Aorta (tissue), 5 donors: ENCODE measurements around the gene CD82. TPM values are rescaled to one million over a fixed set of nuclear protein-coding genes. Genes with fewer than 3 reads are reported as not detected.

Source experiments
- ATAC-seq: fragments of 200-7000 bp; cut with Tn5 transposase; one replicate; pipeline ENCODE4 v1.9.1; 2022; ENCODE audit warnings: moderate library complexity; ENCODE audit not compliant: low FRiP score
- DNase-seq, 2 donors: peaks; one replicate each; pipeline ENCODE4 v3.0.0-alpha.2; 2020
- H3K27ac ChIP-seq, 2 donors: one replicate each; pipeline ENCODE4 v1.5.1; 2013; ENCODE audit warnings: low read length in 2 of 2, mild to moderate bottlenecking in 2 of 2, moderate library complexity in 2 of 2, control low read depth in 1 of 2, inconsistent platforms in 1 of 2, low read depth in 1 of 2
- H3K27me3 ChIP-seq, 2 donors: one replicate each; pipeline ENCODE4 v1.6.1; 2013; ENCODE audit warnings: control low read depth in 1 of 2, low read length in 1 of 2, mild to moderate bottlenecking in 1 of 2, moderate library complexity in 1 of 2; ENCODE audit not compliant: insufficient read depth in 2 of 2, control insufficient read depth in 1 of 2
- H3K36me3 ChIP-seq, 2 donors: one replicate each; pipeline ENCODE4 v1.6.1; 2013; ENCODE audit warnings: control low read depth in 1 of 2, low read length in 1 of 2, mild to moderate bottlenecking in 1 of 2; ENCODE audit not compliant: insufficient read depth in 2 of 2, control insufficient read depth in 1 of 2
- H3K4me1 ChIP-seq, 2 donors: one replicate each; pipeline ENCODE4 v1.6.1; 2013; ENCODE audit warnings: low read length in 2 of 2, control low read depth in 1 of 2, mild to moderate bottlenecking in 1 of 2, moderate library complexity in 1 of 2; ENCODE audit not compliant: insufficient read depth in 2 of 2, control insufficient read depth in 1 of 2
- H3K4me3 ChIP-seq, 2 donors: one replicate each; pipeline ENCODE4 v1.5.1; 2013; ENCODE audit warnings: low read length in 2 of 2, control low read depth in 1 of 2, mild to moderate bottlenecking in 1 of 2
- H3K9me3 ChIP-seq: one replicate; pipeline ENCODE4 v1.6.1; 2013; ENCODE audit warnings: mild to moderate bottlenecking, low read length; ENCODE audit not compliant: control insufficient read depth
- whole genome bisulfite sequencing, 2 donors: extraction: QIAGEN DNeasy Blood & Tissue Kit; methylation state at CpG; one replicate each; pipeline ENCODE4 v1.1.7; 2013; 5-methylcytosine and 5-hydroxymethylcytosine counted together
- intact Hi-C, 2 donors: fragments of 100-400 bp; cut with DNase I; formaldehyde crosslinking; loops; one replicate each; pipeline versions ENCODE4 v1.14.2 to v1.15.0; 2022
- polyA plus RNA-seq, 2 donors: library from polyadenylated mRNA; stranded (reverse); fragments of 200-250 nt; gene quantifications; one replicate each; pipeline ENCODE4 v1.2.3, GENCODE V29; 2013
- total RNA-seq, 2 donors: library from RNA; stranded (reverse); fragmentation: NEBNext Ultra II Directional; extraction: Animal tissue kit (Norgen Biotek cat#: 25700); gene quantifications; one replicate each; pipeline ENCODE4 v1.2.1, GENCODE V29; 2021
- donor health status: healthy with polysubstance abuse.
- donor health status: Bipolar disorder and iron deficiency.
- donor health status: DM: no; HTN: no; CAD: no.
- donor health status: DM: no; HTN: no; CAD: no.
- donor health status: DM: yes; HTN: yes; CAD: no.

The CD82 gene
- total and polyA plus RNA-seq, 4 donors = 21.0 to 64.6 (median 46.1) TPM

DNA sequence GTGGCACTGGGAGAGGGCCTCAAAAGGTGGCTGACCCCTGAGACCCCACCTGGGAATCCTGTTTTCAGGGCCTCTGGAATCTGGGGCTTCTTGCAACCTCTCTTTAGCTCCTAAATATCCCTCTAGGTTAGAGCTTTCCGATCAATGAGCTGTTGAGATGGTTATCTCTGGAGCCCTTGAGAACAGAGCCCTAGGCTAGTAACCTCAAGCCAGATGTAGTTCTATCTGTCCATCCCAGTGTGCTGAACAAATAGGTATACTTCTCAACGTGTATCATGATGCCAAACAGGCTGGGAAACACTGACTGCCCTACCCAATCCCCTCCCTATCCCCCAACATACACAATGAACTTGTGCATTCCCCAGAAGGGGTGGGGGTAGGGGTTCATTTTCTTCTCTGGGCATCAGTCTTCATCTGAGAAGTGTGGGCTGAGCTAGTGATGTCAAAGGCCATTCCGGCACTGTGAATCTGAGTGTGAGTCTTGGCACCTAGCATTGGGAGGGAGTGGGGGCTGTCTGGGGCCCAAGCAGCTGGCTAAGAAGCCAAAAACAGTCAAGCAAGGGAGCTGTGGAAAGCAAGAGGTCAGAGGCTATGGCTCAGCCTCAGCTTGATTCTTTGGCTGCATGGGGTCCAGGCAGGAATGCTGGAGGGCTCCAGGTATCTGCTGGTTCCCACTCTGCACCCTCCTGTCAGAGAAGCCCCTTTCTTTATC, 17.3 kb downstream of the CD82 start:
- Histone ChIP-seq H3K36me3 (no peaks in the 10 kb centered on the region), H3K27ac (no peak overlapping the region), H3K4me3 (no peak overlapping the region), H3K4me1 (no peaks in the 10 kb centered on the region), H3K27me3 (no peaks in the 10 kb centered on the region), H3K9me3 (no peaks in the 10 kb centered on the region)
- ATAC-seq = no peak
- 77 to 81% methylated on average over 3 of the region's 3 CpGs for WGBS, 2 donors
- no peak for DNase-seq
- intact Hi-C loops = no loop called here

DNA sequence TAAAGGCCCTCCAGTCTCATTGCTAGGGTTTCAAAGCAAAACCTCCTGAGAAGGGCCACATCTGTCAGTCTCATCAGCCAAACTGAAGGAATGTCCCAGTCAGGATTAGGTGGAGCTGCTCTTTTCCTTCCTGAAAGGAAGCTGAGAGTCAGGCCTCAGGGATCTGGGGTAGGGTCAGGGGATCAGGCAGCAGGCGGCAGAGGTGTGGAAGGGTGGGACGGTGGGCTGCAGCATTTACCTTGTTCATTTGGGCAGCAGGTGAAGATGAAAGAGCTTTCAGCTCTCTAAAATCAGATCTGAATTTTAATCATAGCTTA, 17.8 kb downstream of the CD82 start:
- intact Hi-C loops = no loop called here
- ATAC-seq (no peak), DNase-seq (no peak)
- H3K36me3 ChIP-seq = no peaks in the 10 kb centered on the region
- H3K4me1 ChIP-seq = no peaks in the 10 kb centered on the region
- H3K27ac ChIP-seq = no peak overlapping the region
- H3K9me3 ChIP-seq = no peaks in the 10 kb centered on the region
- no peak overlapping the region for H3K4me3 ChIP-seq
- WGBS, 2 donors = 98 to 100% methylated on average over 2 of the region's 2 CpGs
- H3K27me3 ChIP-seq = no peaks in the 10 kb centered on the region

DNA sequence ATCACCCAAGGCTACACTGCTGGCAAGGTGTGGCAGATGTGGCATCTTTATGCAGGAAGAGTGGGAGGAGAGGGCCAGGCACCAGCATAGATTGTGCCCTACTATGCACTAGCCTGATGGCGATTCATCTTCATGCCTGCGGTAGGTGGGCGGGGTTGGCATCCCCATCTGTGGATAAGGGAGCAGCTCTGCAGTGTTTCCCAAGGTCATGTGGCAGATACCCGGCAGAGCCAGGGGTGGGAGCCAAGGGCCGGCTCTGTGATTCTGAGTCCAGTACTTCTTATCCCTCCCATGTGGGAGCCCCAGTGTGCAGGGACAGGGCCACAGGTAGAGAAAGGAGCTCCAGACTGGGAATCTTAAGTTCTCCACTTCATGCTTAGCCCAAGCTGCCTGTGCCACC, 20.0 kb downstream of the CD82 start:
- peak overlapping the region in 1 of 2 donors; percentile 22 for H3K27ac ChIP-seq
- H3K4me3 ChIP-seq = no peak overlapping the region
- intact Hi-C loops = no loop called here
- no peak for ATAC-seq
- no peaks in the 10 kb centered on the region for H3K4me1 ChIP-seq
- 41 to 46% methylated on average over 5 of the region's 5 CpGs for WGBS, 2 donors
- H3K27me3 ChIP-seq = no peaks in the 10 kb centered on the region
- no peaks in the 10 kb centered on the region for H3K9me3 ChIP-seq
- no peak for DNase-seq
- H3K36me3 ChIP-seq = no peaks in the 10 kb centered on the region

DNA sequence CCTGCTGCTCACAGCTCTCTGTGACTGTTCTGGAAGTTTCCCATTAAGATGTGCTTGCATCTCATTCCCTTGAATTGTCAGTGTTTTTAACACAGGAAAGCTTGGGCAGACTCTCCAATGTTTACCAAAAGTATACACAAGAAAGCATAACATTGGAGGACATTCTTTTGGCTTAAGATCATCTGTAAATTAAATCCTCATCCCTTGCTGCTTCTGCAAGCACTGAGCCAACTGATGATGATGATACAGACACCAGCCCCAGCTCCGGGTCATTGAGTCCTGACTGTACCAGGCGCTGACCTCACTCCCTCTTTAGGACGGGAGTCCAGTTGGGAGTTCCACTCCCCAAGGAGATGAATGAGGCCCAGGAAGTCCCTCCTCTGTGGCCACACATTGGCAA, 23.8 kb downstream of the CD82 start:
- H3K27ac ChIP-seq = no peak overlapping the region

DNA sequence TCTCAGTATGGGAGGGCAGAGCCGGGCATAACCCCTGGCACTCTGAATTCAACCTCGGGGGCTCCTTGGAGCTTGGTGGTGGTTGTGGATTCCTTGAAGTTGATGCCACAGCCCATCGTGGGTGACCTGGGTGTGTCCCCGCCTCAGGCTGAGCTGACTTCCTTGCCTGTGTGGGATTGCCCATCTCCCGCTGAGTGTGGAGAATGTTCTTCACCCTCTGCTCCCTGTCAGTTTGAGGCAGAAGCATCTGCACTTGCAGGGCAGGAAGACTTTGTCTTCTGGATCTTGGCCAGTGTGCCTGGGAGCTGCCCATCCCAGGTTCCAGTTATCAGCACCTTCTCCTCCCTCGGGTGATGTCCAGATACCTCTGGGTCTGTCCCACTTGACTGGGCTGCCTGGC, 25.3 kb downstream of the CD82 start:
- no peak for DNase-seq
- 74% methylated on average over 6 of the region's 6 CpGs for WGBS, 2 donors
- Histone ChIP-seq H3K4me3 (no peak overlapping the region), H3K27me3 (no peaks in the 10 kb centered on the region), H3K4me1 (no peaks in the 10 kb centered on the region), H3K27ac (no peak overlapping the region), H3K9me3 (no peaks in the 10 kb centered on the region), H3K36me3 (no peaks in the 10 kb centered on the region)
- no peak for ATAC-seq
- intact Hi-C loops = no loop called here

More for the DNA sequence above, 23.8 kb downstream of the CD82 start:
- Histone ChIP-seq H3K4me1 (no peaks in the 10 kb centered on the region), H3K4me3 (no peak overlapping the region), H3K27me3 (no peaks in the 10 kb centered on the region), H3K9me3 (no peaks in the 10 kb centered on the region), H3K36me3 (no peaks in the 10 kb centered on the region)
- no peak for DNase-seq
- no peak for ATAC-seq
- intact Hi-C loops = no loop called here
- WGBS, 2 donors = 92 to 97% methylated on average over 3 of the region's 3 CpGs

DNA sequence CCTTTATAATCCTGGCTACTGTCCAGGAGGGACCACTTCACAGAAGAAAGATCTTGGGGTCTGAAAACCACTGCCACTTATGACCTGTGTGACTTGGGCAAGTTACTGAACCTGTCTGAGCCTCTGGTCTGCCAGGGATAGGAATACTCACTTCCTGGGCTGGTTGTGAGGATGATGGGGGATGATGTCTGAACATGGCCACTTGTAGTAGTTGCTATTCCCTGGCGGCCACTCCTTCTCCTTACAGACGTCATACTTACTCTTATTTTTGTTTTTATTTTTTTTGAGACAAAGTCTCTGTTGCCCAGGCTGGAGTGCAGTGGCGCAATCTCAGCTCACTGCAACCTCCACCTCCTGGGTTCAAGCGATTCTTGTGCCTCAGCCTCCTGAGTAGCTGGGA, 26.1 kb downstream of the CD82 start:
- Histone ChIP-seq H3K9me3 (no peaks in the 10 kb centered on the region), H3K36me3 (no peaks in the 10 kb centered on the region), H3K27ac (peak overlapping the region in 1 of 2 donors; percentile 60), H3K4me1 (no peaks in the 10 kb centered on the region), H3K27me3 (no peaks in the 10 kb centered on the region), H3K4me3 (no peak overlapping the region)
- 69 to 72% methylated on average over 4 of the region's 4 CpGs for whole genome bisulfite sequencing, 2 donors
- DNase-seq (no peak), ATAC-seq (no peak)
- intact Hi-C loops = no loop called here

DNA sequence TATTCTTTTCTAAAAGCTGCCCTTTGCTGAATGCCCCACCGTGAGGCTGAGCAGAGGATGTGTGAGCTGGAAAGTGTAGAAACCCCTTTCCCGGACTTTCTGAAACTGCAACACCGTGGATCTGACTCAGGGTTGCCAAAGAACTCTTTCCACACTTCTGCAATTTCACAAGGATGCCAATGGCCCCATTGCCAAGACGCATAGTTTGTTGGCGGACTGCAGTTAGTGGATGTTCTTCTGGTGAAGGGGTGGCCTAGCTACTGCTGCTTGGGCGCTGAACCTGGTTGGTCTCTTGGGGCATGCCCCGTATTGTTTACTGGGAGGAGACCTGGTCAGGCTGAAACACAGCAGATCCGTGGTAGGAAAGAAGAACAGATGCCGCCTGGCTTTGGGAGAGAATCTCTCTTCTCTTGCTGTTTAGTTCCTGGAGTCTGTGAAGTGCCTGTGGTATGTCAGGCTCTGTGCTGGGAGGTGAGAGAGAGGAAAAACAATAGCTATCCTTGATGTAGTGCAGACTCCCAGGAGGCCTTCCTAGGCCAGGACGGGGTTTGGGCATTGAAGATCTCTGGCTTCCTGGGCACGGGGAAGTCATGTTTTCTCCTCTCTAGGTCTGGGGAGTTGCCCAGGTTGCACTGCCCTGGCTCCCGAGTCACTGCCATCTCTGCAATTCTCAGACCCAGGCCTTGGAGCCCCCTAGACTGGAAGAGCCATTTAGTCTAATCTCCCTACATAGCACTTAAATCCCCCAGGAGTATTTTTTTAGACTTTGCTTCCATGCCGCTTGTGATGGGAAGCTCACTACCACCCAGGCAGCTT, 26.9 kb downstream of the CD82 start:
- H3K27me3 ChIP-seq = no peaks in the 10 kb centered on the region
- H3K36me3 ChIP-seq = no peaks in the 10 kb centered on the region
- ATAC-seq = peak; percentile 70
- no peaks in the 10 kb centered on the region for H3K9me3 ChIP-seq
- DNase-seq = peak; percentile 75 to 83
- intact Hi-C loops = loop anchor here (1.0 to 2.0 kb wide), 2 partner anchors 26 to 27 kb away; partner anchors contain the start of gene CD82 (in 1 of the 2)
- H3K4me1 ChIP-seq = peaks cover 0 to 2% of the 10 kb centered on the region in 2 donors
- no peak overlapping the region for H3K4me3 ChIP-seq
- WGBS, 2 donors = 19% methylated on average over 13 of the region's 13 CpGs
- H3K27ac ChIP-seq = peak overlapping the region; percentile 43 to 91

DNA sequence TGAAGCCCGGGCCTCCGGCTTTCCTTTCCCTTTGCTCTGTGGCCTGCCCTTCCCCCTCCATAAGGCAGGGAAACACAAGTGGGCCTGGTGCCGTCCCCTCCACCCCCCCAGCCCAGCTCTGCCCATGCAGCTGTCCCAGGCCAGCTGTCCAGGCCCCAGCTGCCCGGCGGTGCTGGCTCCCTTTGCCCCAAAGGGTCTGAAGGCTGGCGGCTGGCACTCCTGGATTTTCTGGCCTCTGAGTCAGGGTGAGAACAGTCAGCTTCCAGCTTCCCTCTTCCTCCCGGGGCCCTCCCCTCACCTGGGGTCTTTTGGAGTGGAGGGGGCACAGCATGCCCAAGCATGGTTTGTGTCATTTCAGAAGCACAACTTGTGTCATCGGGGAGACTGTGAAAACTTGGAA, 27.8 kb downstream of the CD82 start:
- Histone ChIP-seq H3K36me3 (no peaks in the 10 kb centered on the region), H3K27me3 (no peaks in the 10 kb centered on the region), H3K4me1 (peaks cover 0 to 2% of the 10 kb centered on the region in 2 donors), H3K9me3 (no peaks in the 10 kb centered on the region), H3K4me3 (no peak overlapping the region), H3K27ac (peak overlapping the region; percentile 43 to 91)
- DNase-seq (peak in 1 of 2 donors; percentile 84), ATAC-seq (no peak)
- intact Hi-C loops = loop anchor here in 1 of 2 donors (2.0 kb wide), 1 partner anchor 26 kb away; no protein-coding TSS in a partner anchor
- WGBS, 2 donors = 10% methylated on average over 8 of the region's 8 CpGs

DNA sequence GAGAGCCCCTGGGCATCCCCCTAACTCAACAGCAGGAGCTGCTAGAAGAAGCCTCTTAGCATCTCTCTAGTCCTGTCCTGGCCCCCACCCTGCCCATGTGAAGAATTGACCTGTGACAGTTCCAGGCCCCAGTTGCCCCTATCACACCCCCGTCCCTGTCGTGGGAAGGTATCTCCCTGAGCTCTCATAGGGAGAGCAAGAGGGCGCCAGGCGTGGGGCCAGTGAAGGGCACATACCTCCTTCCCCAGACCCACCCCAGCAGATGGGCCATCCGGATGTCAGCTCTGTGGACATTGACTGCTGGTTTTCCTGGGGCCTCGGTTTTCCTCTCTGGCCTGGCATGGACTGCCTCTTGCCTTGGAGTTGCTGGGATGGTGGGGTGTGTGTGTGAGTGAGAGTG, 29.5 kb downstream of the CD82 start:
- H3K27ac ChIP-seq = peak overlapping the region in 1 of 2 donors; percentile 66
- ATAC-seq = no peak
- H3K27me3 ChIP-seq = no peaks in the 10 kb centered on the region
- H3K36me3 ChIP-seq = no peaks in the 10 kb centered on the region
- 80 to 82% methylated on average over 6 of the region's 6 CpGs for WGBS, 2 donors
- intact Hi-C loops = no loop called here
- H3K4me1 ChIP-seq = peaks cover 0 to 2% of the 10 kb centered on the region in 2 donors
- no peak for DNase-seq
- no peak overlapping the region for H3K4me3 ChIP-seq
- no peaks in the 10 kb centered on the region for H3K9me3 ChIP-seq
